Fibroblast of gingiva (primary cell): Measurements from ENCODE around the gene KLHL7.
"Not testable (repeated sequence)": the region's sequence is repeated elsewhere in the genome, so short reads cannot be mapped to it uniquely, and the experiment has no call there.

Experiments
- DNase-seq: peaks from one replicate; pipeline ENCODE4 v3.0.0-alpha.2; 2011; ENCODE audit warnings: low read depth

Gene KLHL7

GRCh38 chr7:23106823-23107663, 1.5 kb downstream of the KLHL7 start:
- no peak for DNase-seq

DNA sequence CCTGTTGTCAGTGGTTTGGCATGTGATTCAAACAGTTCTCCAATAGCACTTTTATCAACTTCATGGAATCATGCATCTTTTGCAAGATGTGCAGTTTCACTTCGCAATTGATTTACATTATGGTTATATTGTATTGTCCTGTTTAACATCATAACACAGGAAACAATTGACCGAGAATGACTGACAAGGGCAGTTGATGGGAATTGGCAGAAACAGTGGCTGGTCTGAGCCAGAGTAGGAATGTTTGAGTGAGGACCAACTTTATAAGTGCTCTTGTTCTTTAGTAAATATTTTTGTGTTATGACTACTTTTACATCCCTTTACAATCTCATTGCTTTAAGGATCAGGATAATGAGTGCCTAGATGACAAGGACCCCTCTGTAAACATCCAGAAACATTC, 2.2 kb downstream of the KLHL7 start:
- no peak for DNase-seq

DNA sequence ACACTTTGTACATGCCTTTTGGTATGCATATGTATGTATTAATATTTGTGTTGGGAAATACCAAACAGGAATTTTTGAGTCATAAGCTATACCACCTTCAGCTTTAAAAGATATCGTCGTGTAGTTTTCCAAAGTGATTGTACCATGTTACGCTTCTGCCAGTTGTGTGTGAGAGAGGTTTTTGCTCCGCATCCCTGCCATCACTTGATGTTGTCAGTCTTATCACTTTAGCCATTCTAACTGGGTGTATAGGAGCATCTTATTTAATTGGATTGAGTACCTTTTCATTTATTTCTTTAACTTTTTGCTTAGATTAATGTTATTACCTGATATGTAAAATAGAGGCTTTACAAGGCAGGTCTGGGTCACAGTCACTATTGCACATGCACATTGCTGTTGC, 3.4 kb downstream of the KLHL7 start:
- DNase-seq = no peak

- no peak for DNase-seq
These were observed 3.9 kb downstream of the KLHL7 start for GRCh38 chr7:23109470-23109869.

GRCh38 chr7:23114896-23115295, 9.3 kb downstream of the KLHL7 start:
- DNase-seq = peak; percentile 9

DNA sequence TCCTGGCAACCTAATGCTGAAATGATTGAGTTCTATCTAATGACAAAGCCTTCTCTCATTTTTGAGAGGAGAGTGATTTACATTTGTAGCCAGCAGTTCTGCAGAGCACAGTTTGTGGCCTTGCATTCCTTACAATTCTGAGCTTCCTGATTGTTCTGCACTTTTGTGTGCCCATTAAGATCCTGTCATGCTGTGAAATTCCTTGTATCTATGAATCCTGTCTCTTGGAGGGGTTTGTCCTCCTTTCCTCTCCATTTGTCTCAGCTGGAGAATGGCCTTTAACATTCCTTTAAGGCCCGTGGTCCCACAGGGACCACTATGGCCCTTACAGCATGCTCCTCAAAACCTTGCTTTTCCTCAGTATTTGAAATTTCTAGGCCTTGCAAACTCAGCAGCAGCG, 10.4 kb downstream of the KLHL7 start:
- no peak for DNase-seq

DNA sequence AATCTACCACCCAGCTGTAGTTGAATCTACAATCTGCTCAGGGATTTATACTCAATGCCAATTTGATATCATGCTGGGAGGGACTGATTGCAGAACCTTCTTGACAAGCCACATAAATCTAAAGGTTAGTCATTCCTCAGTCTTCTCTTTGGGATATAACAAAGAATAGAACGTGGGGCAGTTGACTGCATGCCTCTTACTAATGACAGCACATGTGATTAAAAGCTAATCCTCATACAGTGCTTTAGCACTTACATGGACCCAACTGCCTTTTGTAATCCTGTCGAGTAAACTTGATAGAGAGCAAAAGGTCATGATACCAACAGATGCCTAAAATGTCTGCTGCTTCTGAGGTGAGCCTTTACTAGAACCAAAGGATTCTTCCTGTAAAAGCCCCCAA, 12.3 kb downstream of the KLHL7 start:
- DNase-seq = no peak

DNA sequence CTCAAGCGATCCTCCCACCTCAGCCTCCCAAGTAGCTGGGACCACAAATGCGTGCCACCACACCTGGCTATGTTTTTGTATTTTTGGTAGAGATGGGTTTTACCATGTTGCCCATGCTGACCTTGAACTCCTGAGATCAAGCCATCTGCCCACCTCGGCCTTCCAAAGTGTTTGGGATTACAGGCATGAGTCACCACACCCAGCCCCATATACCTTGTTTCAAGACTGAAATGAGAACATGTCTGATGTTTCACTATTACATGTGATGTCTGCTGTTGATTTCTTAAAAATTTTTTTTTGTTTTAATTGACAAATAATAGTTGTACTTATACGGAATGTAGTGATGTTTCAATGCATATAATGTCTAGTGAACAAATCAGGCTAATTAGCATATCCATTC, 14.5 kb downstream of the KLHL7 start:
- no peak for DNase-seq

DNA sequence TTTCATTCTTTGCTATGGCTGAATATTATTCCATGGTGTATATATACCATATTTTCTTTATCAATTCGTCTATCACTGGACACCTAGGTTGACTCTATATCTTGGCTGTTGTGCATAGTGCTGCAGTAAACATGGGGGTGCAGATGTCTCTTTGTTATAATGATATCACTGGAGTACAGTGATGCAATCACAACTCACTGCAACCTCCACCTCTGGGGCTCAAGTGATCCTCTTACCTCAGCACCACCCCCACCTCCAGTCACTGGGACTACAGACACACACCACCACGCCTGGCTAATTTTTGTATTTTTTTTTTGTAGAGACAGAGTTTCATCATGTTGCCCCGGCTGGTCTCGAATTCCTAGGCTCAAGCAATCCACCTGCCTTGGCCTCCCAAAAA, 15.6 kb downstream of the KLHL7 start:
- no peak for DNase-seq

- no peak for DNase-seq
These were observed 17.4 kb downstream of the KLHL7 start for GRCh38 chr7:23123007-23123406.

GRCh38 chr7:23123465-23123864, 17.9 kb downstream of the KLHL7 start:
- DNase-seq = no peak

- DNase-seq = no peak
These were observed 23.5 kb downstream of the KLHL7 start for GRCh38 chr7:23129036-23129435.

DNA sequence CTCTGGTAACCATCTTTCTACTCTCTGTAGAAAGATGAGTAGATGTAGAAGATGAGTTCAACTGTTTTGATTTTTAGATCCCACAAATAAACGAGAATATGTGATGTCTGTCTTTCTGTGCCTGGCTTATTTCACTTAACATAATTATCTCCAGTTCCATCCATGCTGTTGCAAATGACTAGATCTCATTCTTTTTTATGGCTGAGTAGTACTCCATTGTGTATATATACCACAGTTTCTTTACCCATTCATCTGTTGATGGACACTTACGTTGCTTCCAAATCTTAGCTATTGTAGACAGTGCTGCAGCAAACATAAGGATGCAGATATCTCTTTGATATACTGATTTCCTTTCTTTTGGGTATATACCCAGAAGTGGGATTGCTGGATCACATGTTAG, 26.2 kb downstream of the KLHL7 start:
- DNase-seq = not testable (repeated sequence)

GRCh38 chr7:23133797-23134196, 28.2 kb downstream of the KLHL7 start:
- DNase-seq = peak; percentile 32

GRCh38 chr7:23135755-23136154, 30.2 kb downstream of the KLHL7 start:
- no peak for DNase-seq

GRCh38 chr7:23136216-23136615, 30.6 kb downstream of the KLHL7 start:
- DNase-seq = no peak

DNA sequence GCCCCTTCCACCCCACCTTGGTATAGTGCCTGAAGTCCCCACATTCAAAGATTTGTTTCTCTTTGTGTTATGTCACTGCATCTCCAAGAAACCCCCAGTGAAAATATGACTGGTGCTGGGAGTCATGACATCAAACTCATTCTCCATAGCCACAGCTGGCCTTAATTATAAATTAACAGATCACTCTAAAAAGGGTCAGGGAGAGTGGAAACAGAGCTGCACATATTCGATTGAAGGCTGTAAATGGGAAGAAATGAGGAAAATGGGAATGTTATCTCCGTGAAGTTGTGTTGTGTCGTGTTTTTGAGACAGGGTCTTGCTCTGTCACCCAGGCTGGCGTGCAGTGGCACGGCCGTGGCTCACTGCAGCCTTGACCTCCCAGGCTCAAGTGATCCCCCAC, 52.1 kb downstream of the KLHL7 start:
- DNase-seq = no peak

- DNase-seq = no peak
These were observed 53.0 kb downstream of the KLHL7 start for GRCh38 chr7:23158546-23158945.

DNA sequence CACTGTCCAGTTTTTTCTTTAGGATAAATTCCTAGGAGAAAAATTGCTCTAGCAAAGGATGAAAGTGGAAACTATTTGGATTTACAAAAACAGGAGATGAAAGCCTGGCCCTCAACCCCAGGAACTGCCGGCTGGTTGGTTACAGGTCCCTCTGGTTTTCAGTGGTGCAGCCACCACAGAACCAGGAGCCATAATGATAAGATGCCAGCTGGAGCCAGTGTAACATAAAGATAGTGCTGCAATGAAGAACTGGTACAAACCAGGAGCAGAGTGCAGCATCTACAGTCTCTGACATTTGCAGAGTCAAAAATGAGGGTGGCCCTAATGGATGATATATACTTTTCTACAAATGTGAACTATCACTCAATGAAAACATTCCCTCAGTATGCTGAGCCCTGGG, 55.9 kb downstream of the KLHL7 start:
- no peak for DNase-seq

- no peak for DNase-seq
These were observed 59.3 kb downstream of the KLHL7 start for GRCh38 chr7:23164846-23165245.

DNA sequence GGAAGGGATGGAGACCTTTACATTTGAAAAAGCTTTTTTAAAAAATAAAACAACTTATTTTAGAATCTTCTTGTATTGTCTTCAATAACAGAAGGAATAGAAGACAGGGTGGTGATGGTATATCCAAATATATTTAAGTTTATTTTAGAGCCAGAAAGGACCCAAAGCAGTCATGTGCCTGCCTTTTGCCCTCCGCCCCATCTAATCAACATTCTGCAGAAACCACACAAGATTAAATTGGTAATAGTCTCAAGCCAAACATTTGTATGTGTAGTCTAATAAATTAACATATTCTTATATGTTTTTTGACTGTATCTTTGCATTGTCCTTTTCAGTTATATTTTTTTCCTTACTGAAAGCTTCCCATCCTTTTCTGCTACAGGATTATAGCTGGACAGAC, 59.7 kb downstream of the KLHL7 start:
- DNase-seq = no peak

GRCh38 chr7:23167691-23168090, 62.1 kb downstream of the KLHL7 start:
- DNase-seq = no peak

- DNase-seq = no peak
These were observed 62.7 kb downstream of the KLHL7 start for GRCh38 chr7:23168111-23168885.

DNA sequence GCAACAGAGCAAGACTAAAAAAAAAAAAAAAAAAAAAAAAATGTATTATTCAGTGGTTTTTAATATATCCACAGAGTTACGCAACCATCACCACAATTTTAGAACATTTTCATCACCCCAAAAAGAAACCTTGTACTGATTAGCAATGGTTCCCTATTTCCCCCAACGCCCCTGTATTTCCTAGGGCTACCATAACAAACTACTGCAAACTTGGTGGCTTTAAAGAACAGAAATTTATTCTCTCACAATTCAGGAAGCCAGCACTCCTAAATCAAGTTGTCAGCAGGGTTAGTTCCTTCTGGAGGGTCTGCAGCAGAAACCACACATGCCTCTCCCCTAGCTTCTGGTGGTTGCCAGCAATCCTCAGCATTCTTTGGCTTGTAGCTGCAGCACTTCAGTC, 70.4 kb downstream of the KLHL7 start:
- DNase-seq = no peak
